Spleen (tissue), 7 donors: ENCODE measurements around the gene CD79B.
"Not testable (repeated sequence)": the region's sequence is repeated elsewhere in the genome, so short reads cannot be mapped to it uniquely, and the experiment has no call there.

ENCODE experiments used
- CTCF ChIP-seq, 11 experiments: fragments of 200-600 bp in 7 of 11; fragments of 450-650 bp in 4 of 11; sonication (generic) in 4 of 11; IDR thresholded peaks in 8 of 11; conservative IDR thresholded peaks in 3 of 11; 1 replicate in 7 of 11; 2 replicates in 4 of 11; pipeline versions ENCODE4 v1.4.0 to v1.8.0; 2016 to 2021; ENCODE audit warnings: antibody characterized with exemption in 11 of 11, inconsistent platforms in 4 of 11, mild to moderate bottlenecking in 1 of 11
- POLR2A ChIP-seq, 3 donors: fragments of 450-650 bp; IDR thresholded peaks; one replicate each; pipeline ENCODE4 v1.5.1; 2017; ENCODE audit warnings: antibody characterized with exemption in 3 of 3, mild to moderate bottlenecking in 1 of 3
- POLR2AphosphoS5 ChIP-seq, 3 donors: sonication (generic); formaldehyde crosslinking; IDR thresholded peaks; one replicate each; pipeline ENCODE4 v1.5.1; 2017; ENCODE audit warnings: antibody characterized with exemption in 3 of 3
- donor health status: DM: no; HTN: no; CAD: no; lungs with moderate emphysema.
- donor health status: DM: no; HTN: no; CAD: no.
- donor health status: DM: no; HTN: no; CAD: no.

GRCh38 chr17:63904796-63905195, 27.3 kb downstream of the CD79B start:
- TF ChIP-seq CTCF (IDR thresholded peaks at IDR 0.05 in 8 of 11, conservative IDR thresholded peaks at IDR 0.05 in 3 of 11); POLR2AphosphoS5 (IDR thresholded peaks at IDR 0.05); POLR2A (IDR thresholded peaks at IDR 0.05): not testable (repeated sequence)
